HL-60 (cell line): ENCODE measurements around the gene SEMG2.
A peak's percentile ranks its signal among the peaks of the same experiment; 100 is the strongest.

Experiments
- DNase-seq, 2 experiments: peaks; one replicate each; pipeline ENCODE4 v3.0.0-alpha.2; 2010 to 2020; ENCODE audit warnings: low read depth in 1 of 2, low spot score in 1 of 2
- H3K27ac ChIP-seq: fragments of 250-450 bp; sonication (Bioruptor Pico); replicated peaks from 2 replicates; pipeline ENCODE4 v1.5.1; 2020; ENCODE audit warnings: mild to moderate bottlenecking, moderate library complexity
- H3K27me3 ChIP-seq: fragments of 250-450 bp; sonication (Bioruptor Pico); 2 replicates; pipeline ENCODE4 v1.5.1; 2021; ENCODE audit warnings: mild to moderate bottlenecking, moderate library complexity; ENCODE audit not compliant: insufficient read depth, poor library complexity, severe bottlenecking
- H3K4me3 ChIP-seq: replicated peaks from 2 replicates; pipeline ENCODE4 v1.5.1; 2011; ENCODE audit warnings: mild to moderate bottlenecking, control low read depth, low read length; ENCODE audit not compliant: insufficient read depth
- GABPA ChIP-seq: IDR thresholded peaks from 2 replicates; pipeline ENCODE4 v1.6.1; 2012; ENCODE audit warnings: low read depth
- POLR2AphosphoS5 ChIP-seq: IDR thresholded peaks from 2 replicates; pipeline ENCODE4 v1.6.1; 2012; ENCODE audit warnings: low read depth
- SPI1 ChIP-seq: IDR thresholded peaks from 2 replicates; pipeline ENCODE4 v1.6.1; 2012; ENCODE audit warnings: low read depth, mild to moderate bottlenecking, borderline replicate concordance
- long read RNA-seq: library from polyadenylated mRNA; unstranded; transcript quantifications from one replicate; pipeline ENCODE4 v2.0.0, GENCODE V29; 2020
- TF ChIP-seq, protein P1 (sequence below): IDR thresholded peaks from 2 replicates; pipeline ENCODE4 v1.6.1; 2012; ENCODE audit warnings: low read depth; ENCODE audit not compliant: insufficient replicate concordance
- TF ChIP-seq, protein P2 (sequence below): IDR thresholded peaks from one replicate; pipeline ENCODE4 v1.5.1; 2011; ENCODE audit warnings: low read length, control low read depth, inconsistent platforms; ENCODE audit not compliant: insufficient read depth

SEMG2 gene
- long read RNA-seq: 0 reads

- Histone ChIP-seq H3K4me3 (no peak within 1 kb of the TSS), H3K27ac (no peak within 1 kb of the TSS), H3K27me3 (peaks cover 5% of the 10 kb centered on the region)
- DNase-seq: no peak
- TF ChIP-seq, protein P1, sequence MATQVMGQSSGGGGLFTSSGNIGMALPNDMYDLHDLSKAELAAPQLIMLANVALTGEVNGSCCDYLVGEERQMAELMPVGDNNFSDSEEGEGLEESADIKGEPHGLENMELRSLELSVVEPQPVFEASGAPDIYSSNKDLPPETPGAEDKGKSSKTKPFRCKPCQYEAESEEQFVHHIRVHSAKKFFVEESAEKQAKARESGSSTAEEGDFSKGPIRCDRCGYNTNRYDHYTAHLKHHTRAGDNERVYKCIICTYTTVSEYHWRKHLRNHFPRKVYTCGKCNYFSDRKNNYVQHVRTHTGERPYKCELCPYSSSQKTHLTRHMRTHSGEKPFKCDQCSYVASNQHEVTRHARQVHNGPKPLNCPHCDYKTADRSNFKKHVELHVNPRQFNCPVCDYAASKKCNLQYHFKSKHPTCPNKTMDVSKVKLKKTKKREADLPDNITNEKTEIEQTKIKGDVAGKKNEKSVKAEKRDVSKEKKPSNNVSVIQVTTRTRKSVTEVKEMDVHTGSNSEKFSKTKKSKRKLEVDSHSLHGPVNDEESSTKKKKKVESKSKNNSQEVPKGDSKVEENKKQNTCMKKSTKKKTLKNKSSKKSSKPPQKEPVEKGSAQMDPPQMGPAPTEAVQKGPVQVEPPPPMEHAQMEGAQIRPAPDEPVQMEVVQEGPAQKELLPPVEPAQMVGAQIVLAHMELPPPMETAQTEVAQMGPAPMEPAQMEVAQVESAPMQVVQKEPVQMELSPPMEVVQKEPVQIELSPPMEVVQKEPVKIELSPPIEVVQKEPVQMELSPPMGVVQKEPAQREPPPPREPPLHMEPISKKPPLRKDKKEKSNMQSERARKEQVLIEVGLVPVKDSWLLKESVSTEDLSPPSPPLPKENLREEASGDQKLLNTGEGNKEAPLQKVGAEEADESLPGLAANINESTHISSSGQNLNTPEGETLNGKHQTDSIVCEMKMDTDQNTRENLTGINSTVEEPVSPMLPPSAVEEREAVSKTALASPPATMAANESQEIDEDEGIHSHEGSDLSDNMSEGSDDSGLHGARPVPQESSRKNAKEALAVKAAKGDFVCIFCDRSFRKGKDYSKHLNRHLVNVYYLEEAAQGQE: no peak
- TF ChIP-seq GABPA (no peak), SPI1 (no peak), POLR2AphosphoS5 (no peak)
- TF ChIP-seq, protein P2, sequence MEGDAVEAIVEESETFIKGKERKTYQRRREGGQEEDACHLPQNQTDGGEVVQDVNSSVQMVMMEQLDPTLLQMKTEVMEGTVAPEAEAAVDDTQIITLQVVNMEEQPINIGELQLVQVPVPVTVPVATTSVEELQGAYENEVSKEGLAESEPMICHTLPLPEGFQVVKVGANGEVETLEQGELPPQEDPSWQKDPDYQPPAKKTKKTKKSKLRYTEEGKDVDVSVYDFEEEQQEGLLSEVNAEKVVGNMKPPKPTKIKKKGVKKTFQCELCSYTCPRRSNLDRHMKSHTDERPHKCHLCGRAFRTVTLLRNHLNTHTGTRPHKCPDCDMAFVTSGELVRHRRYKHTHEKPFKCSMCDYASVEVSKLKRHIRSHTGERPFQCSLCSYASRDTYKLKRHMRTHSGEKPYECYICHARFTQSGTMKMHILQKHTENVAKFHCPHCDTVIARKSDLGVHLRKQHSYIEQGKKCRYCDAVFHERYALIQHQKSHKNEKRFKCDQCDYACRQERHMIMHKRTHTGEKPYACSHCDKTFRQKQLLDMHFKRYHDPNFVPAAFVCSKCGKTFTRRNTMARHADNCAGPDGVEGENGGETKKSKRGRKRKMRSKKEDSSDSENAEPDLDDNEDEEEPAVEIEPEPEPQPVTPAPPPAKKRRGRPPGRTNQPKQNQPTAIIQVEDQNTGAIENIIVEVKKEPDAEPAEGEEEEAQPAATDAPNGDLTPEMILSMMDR: no peak
These were observed at the start of gene SEMG2 for GRCh38 chr20:45221076-45221475. Gene SEMG2 (plus strand): TSS chr20:45221373. CDS start chr20:45221390, 17 bp downstream.

DNA sequence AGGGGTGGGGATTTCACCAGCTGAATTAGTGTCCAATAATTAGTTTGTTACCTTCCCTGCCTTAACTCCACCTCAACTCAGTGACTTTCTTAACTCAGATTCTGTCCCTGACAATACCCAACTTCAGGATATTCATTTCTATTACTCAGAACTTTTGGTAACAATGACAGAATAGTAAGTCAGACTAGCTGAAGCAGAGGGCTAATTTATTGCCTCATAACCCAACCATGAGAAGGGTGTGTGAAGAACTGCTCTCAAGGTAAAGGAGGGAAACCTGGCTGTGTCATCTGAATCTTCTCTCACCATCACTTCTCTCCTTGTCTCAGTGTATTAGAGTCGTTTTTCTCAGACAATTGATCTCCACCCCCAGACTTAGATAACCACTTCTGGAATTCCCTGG, 47.7 kb upstream of the SEMG2 start:
- DNase-seq: no peak
- H3K27ac ChIP-seq: no peak overlapping the region

GRCh38 chr20:45174434-45175364, 46.5 kb upstream of the SEMG2 start, which contains the start of gene PI3:
Gene PI3 (plus strand): TSS chr20:45174902. CDS start chr20:45174923, 21 bp downstream.
- Histone ChIP-seq H3K27ac (no peak within 1 kb of the TSS), H3K4me3 (no peak within 1 kb of the TSS), H3K27me3 (no peaks in the 10 kb centered on the region)
- peak in 1 of 2 experiments; percentile 19 for DNase-seq
- TF ChIP-seq, protein P1: no peak
- TF ChIP-seq, protein P2: no peak
- no peak for TF ChIP-seq POLR2AphosphoS5
- no peak for TF ChIP-seq SPI1
- no peak for TF ChIP-seq GABPA

More for the DNA sequence above, 47.7 kb upstream of the SEMG2 start:
- H3K4me3 ChIP-seq: no peak overlapping the region
- no peak for TF ChIP-seq POLR2AphosphoS5
- TF ChIP-seq GABPA: no peak
- TF ChIP-seq, protein P1: no peak
- TF ChIP-seq SPI1: no peak
- TF ChIP-seq, protein P2: no peak
- no peaks in the 10 kb centered on the region for H3K27me3 ChIP-seq
